ENCODE measurements around the gene PLA2G6. TPM values are rescaled to one million over a fixed set of nuclear protein-coding genes. Genes with fewer than 3 reads are reported as not detected.

Gene PLA2G6
- total and polyA plus RNA-seq, 2 of the 8 experiments (the other 6 are each of a cell fraction or from before 2014, with no cell fraction given): 13.2 to 21.0 TPM

DNA sequence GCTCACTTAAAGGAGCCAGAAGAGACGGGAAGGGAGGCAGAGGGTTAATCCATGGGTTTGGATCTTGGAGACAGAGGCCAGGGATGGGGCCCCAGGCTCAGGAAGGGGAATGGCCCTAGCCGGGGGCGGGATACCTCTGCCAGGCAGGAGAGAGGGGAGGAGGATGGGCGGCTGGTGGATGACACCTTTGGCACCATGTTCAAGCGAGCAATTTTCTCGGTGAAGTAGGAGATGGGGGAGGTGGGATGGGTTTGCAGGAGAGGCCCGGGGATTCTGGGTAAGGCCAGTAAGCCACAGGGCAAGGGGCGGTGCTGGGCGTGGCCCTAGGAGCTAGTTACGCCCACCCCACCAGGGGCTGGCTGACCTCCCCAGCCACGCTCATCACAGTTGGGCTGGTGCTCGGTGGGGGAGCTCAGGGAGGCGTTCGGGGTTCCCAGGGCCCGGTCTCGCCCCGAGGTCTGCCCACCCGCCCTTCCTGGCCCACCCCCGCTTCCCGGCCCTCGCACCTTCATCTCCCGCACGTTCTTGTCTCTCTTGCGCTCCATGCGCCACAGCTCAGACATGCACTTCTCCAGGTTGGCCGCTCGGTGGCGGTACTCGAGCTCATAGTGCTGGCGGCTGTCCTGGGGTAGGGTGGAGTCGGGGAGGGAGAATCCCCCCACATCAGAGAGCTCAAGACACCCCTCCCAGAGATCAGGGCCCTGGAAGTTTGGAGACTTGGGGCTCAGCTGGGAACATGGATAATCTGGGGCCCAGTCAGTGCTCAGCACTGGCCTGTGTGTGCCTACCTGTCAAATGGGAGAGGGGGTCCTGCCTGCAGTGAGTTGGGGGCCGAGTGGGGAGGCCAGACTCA, 83.8 kb downstream of the PLA2G6 start (continued):
- TF ChIP-seq, protein P1, sequence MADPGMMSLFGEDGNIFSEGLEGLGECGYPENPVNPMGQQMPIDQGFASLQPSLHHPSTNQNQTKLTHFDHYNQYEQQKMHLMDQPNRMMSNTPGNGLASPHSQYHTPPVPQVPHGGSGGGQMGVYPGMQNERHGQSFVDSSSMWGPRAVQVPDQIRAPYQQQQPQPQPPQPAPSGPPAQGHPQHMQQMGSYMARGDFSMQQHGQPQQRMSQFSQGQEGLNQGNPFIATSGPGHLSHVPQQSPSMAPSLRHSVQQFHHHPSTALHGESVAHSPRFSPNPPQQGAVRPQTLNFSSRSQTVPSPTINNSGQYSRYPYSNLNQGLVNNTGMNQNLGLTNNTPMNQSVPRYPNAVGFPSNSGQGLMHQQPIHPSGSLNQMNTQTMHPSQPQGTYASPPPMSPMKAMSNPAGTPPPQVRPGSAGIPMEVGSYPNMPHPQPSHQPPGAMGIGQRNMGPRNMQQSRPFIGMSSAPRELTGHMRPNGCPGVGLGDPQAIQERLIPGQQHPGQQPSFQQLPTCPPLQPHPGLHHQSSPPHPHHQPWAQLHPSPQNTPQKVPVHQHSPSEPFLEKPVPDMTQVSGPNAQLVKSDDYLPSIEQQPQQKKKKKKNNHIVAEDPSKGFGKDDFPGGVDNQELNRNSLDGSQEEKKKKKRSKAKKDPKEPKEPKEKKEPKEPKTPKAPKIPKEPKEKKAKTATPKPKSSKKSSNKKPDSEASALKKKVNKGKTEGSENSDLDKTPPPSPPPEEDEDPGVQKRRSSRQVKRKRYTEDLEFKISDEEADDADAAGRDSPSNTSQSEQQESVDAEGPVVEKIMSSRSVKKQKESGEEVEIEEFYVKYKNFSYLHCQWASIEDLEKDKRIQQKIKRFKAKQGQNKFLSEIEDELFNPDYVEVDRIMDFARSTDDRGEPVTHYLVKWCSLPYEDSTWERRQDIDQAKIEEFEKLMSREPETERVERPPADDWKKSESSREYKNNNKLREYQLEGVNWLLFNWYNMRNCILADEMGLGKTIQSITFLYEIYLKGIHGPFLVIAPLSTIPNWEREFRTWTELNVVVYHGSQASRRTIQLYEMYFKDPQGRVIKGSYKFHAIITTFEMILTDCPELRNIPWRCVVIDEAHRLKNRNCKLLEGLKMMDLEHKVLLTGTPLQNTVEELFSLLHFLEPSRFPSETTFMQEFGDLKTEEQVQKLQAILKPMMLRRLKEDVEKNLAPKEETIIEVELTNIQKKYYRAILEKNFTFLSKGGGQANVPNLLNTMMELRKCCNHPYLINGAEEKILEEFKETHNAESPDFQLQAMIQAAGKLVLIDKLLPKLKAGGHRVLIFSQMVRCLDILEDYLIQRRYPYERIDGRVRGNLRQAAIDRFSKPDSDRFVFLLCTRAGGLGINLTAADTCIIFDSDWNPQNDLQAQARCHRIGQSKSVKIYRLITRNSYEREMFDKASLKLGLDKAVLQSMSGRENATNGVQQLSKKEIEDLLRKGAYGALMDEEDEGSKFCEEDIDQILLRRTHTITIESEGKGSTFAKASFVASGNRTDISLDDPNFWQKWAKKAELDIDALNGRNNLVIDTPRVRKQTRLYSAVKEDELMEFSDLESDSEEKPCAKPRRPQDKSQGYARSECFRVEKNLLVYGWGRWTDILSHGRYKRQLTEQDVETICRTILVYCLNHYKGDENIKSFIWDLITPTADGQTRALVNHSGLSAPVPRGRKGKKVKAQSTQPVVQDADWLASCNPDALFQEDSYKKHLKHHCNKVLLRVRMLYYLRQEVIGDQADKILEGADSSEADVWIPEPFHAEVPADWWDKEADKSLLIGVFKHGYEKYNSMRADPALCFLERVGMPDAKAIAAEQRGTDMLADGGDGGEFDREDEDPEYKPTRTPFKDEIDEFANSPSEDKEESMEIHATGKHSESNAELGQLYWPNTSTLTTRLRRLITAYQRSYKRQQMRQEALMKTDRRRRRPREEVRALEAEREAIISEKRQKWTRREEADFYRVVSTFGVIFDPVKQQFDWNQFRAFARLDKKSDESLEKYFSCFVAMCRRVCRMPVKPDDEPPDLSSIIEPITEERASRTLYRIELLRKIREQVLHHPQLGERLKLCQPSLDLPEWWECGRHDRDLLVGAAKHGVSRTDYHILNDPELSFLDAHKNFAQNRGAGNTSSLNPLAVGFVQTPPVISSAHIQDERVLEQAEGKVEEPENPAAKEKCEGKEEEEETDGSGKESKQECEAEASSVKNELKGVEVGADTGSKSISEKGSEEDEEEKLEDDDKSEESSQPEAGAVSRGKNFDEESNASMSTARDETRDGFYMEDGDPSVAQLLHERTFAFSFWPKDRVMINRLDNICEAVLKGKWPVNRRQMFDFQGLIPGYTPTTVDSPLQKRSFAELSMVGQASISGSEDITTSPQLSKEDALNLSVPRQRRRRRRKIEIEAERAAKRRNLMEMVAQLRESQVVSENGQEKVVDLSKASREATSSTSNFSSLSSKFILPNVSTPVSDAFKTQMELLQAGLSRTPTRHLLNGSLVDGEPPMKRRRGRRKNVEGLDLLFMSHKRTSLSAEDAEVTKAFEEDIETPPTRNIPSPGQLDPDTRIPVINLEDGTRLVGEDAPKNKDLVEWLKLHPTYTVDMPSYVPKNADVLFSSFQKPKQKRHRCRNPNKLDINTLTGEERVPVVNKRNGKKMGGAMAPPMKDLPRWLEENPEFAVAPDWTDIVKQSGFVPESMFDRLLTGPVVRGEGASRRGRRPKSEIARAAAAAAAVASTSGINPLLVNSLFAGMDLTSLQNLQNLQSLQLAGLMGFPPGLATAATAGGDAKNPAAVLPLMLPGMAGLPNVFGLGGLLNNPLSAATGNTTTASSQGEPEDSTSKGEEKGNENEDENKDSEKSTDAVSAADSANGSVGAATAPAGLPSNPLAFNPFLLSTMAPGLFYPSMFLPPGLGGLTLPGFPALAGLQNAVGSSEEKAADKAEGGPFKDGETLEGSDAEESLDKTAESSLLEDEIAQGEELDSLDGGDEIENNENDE (IDR thresholded peaks at IDR 0.05; ENCODE audit: insufficient replicate concordance, low read length): no peak
- peak; percentile 98 for TF ChIP-seq MAX (IDR thresholded peaks at IDR 0.05)
- TF ChIP-seq CBX5 (IDR thresholded peaks at IDR 0.05; ENCODE audit: low read depth, low read length): no peak
- peak; percentile 26; the same call in 1 of the 2 replicates for TF ChIP-seq TEAD4 (IDR thresholded peaks at IDR 0.05; ENCODE audit: low read depth, low read length)
- TF ChIP-seq SP1 (IDR thresholded peaks at IDR 0.05; ENCODE audit: low read depth, low read length): peak; percentile 56; the same call in 1 of the 2 replicates
- TF ChIP-seq CREB1 (IDR thresholded peaks at IDR 0.05): peak; percentile 39
- peak; percentile 49; the same call in 1 of the 2 replicates for TF ChIP-seq RBBP5 (IDR thresholded peaks at IDR 0.05; ENCODE audit: borderline replicate concordance, low read depth, low read length)
- TF ChIP-seq E2F6 (IDR thresholded peaks at IDR 0.05): peak; percentile 95
- TF ChIP-seq SP4 (IDR thresholded peaks at IDR 0.05; ENCODE audit: low read length): no peak
